GM23338 (cell line): ENCODE data around the gene GRM5.
"Not testable (repeated sequence)": the region's sequence is repeated elsewhere in the genome, so short reads cannot be mapped to it uniquely, and the experiment has no call there.

Source experiments
- CREB1 ChIP-seq: fragments of 250-450 bp; sonication (Bioruptor Pico); IDR thresholded peaks from 2 replicates; pipeline ENCODE4 v1.5.0; 2020; ENCODE audit warnings: low read depth, mild to moderate bottlenecking, moderate library complexity
- CTCF ChIP-seq, 2 experiments: fragments of 200-600 bp in 1 of 2; sonication (generic) in 1 of 2; conservative IDR thresholded peaks; 2 replicates each; pipeline versions ENCODE4 v1.5.1 to v1.6.1; 2016 to 2017; ENCODE audit warnings: antibody characterized with exemption in 2 of 2, low read depth in 2 of 2, mild to moderate bottlenecking in 2 of 2, moderate library complexity in 1 of 2
- EZH2 ChIP-seq: fragments of 200-600 bp; sonication (generic); IDR thresholded peaks from one replicate; pipeline ENCODE4 v1.8.0; 2017; ENCODE audit warnings: antibody characterized with exemption, mild to moderate bottlenecking, low read depth; ENCODE audit not compliant: unreplicated experiment
- EZH2phosphoT487 ChIP-seq: fragments of 200-600 bp; sonication (generic); IDR thresholded peaks from one replicate; pipeline ENCODE4 v1.8.1; 2018; ENCODE audit warnings: antibody characterized with exemption; ENCODE audit not compliant: unreplicated experiment
- NANOG ChIP-seq: IDR thresholded peaks from 2 replicates; pipeline ENCODE4 v1.6.1; 2016; ENCODE audit warnings: antibody characterized with exemption, borderline replicate concordance
- REST ChIP-seq: IDR thresholded peaks from one replicate; pipeline ENCODE4 v1.6.1; 2018; ENCODE audit warnings: antibody characterized with exemption; ENCODE audit not compliant: unreplicated experiment
- ZNF114 ChIP-seq: fragments of 250-450 bp; sonication (Bioruptor Pico); IDR thresholded peaks from 2 replicates; pipeline ENCODE4 v1.5.0; 2020; ENCODE audit warnings: mild to moderate bottlenecking, moderate library complexity
- ZNF331 ChIP-seq: fragments of 250-450 bp; sonication (Bioruptor Pico); IDR thresholded peaks from 2 replicates; pipeline ENCODE4 v1.5.0; 2020; ENCODE audit warnings: low read depth, mild to moderate bottlenecking, moderate library complexity

- not testable (repeated sequence) for TF ChIP-seq EZH2phosphoT487; CTCF (conservative IDR thresholded peaks at IDR 0.05; ENCODE audit: low read depth in 2 of 2); CREB1 (CRISPR knock-in tag); NANOG; EZH2; REST; ZNF331 (CRISPR knock-in tag); ZNF114 (CRISPR knock-in tag)
Observed at GRCh38 chr11:89093806-89094205, 28.0 kb upstream of the GRM5 start.
